HUES6 (cell line): ENCODE data around the gene SCRT2.
"Not testable (repeated sequence)": the region's sequence is repeated elsewhere in the genome, so short reads cannot be mapped to it uniquely, and the experiment has no call there.

Source experiments
- H3K27ac ChIP-seq: 2 replicates; pipeline ENCODE4 v1.7.0; 2013; ENCODE audit warnings: low read depth, mild to moderate bottlenecking, low read length, inconsistent platforms
- H3K27me3 ChIP-seq: 2 replicates; pipeline ENCODE4 v1.6.1; 2013; ENCODE audit warnings: low read length; ENCODE audit not compliant: control insufficient read depth, insufficient read depth
- H3K36me3 ChIP-seq: 2 replicates; pipeline ENCODE4 v1.6.1; 2013; ENCODE audit warnings: low read length; ENCODE audit not compliant: control insufficient read depth, insufficient read depth
- H3K4me1 ChIP-seq: 2 replicates; pipeline ENCODE4 v1.6.1; 2013; ENCODE audit warnings: low read length; ENCODE audit not compliant: control insufficient read depth, insufficient read depth
- H3K4me3 ChIP-seq: 2 replicates; pipeline ENCODE4 v1.5.1; 2013; ENCODE audit warnings: low read depth, low read length
- H3K9ac ChIP-seq: one replicate; pipeline ENCODE4 v1.6.1; 2013; ENCODE audit warnings: mild to moderate bottlenecking, low read length
- H3K9me3 ChIP-seq: 2 replicates; pipeline ENCODE4 v1.6.1; 2013; ENCODE audit warnings: low read depth, low read length; ENCODE audit not compliant: control insufficient read depth, insufficient read depth

SCRT2 gene

GRCh38 chr20:699811-700338 lies 24.3 kb upstream of the SCRT2 start:
- Histone ChIP-seq H3K9ac (no peak overlapping the region), H3K9me3 (no peaks in the 10 kb centered on the region), H3K27ac (no peak overlapping the region), H3K36me3 (no peaks in the 10 kb centered on the region), H3K4me1 (peaks cover 13% of the 10 kb centered on the region), H3K4me3 (no peak overlapping the region), H3K27me3 (no peaks in the 10 kb centered on the region)

GRCh38 chr20:699342-699741 lies 23.7 kb upstream of the SCRT2 start:
- no peak overlapping the region for H3K4me3 ChIP-seq
- H3K9me3 ChIP-seq = no peaks in the 10 kb centered on the region
- no peak overlapping the region for H3K9ac ChIP-seq
- no peaks in the 10 kb centered on the region for H3K36me3 ChIP-seq
- H3K4me1 ChIP-seq = peaks cover 13% of the 10 kb centered on the region
- H3K27me3 ChIP-seq = no peaks in the 10 kb centered on the region
- no peak overlapping the region for H3K27ac ChIP-seq

DNA sequence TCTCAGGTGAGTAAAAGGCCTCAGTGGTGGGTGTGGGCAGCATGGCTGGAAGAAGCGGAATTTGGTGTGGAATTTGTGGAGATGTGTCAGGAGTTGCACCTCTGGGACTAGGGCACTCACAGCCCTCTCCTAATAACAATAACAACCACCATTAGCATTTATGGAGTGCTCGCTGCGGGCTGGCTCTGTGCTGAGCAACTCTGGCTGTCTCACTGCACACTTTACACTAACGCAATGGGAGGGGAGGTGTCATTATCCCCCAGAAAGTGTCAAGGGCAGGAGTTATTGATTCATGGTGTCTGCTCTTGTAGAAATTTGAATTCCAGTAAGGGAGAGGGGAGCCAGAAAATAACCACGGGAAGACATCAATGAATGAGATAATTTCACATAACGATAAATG lies 22.7 kb upstream of the SCRT2 start:
- Histone ChIP-seq H3K9ac (no peak overlapping the region), H3K9me3 (no peaks in the 10 kb centered on the region), H3K36me3 (no peaks in the 10 kb centered on the region), H3K27ac (no peak overlapping the region), H3K4me3 (no peak overlapping the region), H3K27me3 (no peaks in the 10 kb centered on the region), H3K4me1 (peaks cover 13% of the 10 kb centered on the region)

DNA sequence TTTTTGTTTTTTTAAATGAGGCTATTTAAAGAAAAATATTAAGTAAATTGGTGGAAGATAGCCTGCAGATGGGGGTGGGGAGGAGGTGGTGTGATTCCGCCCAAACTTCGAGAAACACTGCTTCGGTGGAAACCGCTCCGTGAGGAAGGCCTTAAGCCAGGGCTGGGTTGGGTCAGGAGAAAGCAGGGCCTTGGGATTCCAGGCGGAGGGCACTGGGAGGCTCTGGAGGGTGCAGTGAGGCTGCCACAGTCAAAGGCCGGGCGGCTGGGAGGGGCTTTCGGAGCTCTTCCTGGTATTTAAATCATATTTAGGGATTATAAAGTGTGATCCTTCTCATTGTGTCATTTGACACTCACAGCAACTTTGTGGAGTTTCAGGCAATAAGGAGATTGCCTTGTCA lies 22.2 kb upstream of the SCRT2 start:
- no peaks in the 10 kb centered on the region for H3K36me3 ChIP-seq
- H3K4me3 ChIP-seq = no peak overlapping the region
- H3K9ac ChIP-seq = no peak overlapping the region
- H3K9me3 ChIP-seq = no peaks in the 10 kb centered on the region
- no peaks in the 10 kb centered on the region for H3K27me3 ChIP-seq
- peaks cover 13% of the 10 kb centered on the region for H3K4me1 ChIP-seq
- H3K27ac ChIP-seq = no peak overlapping the region

DNA sequence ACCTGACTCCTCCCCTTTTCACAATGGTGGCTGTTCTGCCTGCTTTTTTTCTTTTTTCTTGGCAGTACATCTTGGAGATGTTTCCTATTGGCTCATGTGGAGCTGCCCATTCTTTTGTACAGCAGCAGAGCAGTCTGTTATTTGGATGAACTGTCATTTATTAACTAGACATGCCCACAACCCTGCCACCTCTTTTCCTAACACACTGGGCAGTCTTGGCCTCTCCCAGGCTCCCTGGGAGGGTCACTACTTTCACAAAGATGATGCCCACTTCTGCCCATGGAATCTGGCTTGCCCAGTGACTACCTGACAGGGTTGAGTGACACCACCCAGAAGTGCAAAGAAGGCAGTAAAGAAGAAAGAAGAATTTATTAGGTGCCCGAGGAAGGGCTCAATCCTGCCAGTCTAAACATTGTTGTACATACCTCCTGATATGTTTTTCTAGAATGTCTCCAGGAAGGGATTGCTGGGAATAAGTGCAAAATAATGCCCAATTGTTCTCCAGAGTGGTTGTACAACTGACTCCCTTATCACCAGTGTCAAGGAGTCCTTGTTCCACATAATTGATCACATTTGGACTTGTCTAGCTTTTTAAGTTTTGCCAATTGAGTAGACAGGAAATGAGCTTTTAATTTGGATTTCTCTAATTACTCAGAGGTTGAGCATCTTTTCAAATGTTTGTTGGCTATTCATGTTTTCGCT lies 19.7 kb upstream of the SCRT2 start:
- Histone ChIP-seq H3K9me3 (no peaks in the 10 kb centered on the region), H3K9ac (no peak overlapping the region), H3K4me1 (peaks cover 12% of the 10 kb centered on the region), H3K4me3 (no peak overlapping the region), H3K27me3 (no peaks in the 10 kb centered on the region), H3K27ac (no peak overlapping the region), H3K36me3 (no peaks in the 10 kb centered on the region)

DNA sequence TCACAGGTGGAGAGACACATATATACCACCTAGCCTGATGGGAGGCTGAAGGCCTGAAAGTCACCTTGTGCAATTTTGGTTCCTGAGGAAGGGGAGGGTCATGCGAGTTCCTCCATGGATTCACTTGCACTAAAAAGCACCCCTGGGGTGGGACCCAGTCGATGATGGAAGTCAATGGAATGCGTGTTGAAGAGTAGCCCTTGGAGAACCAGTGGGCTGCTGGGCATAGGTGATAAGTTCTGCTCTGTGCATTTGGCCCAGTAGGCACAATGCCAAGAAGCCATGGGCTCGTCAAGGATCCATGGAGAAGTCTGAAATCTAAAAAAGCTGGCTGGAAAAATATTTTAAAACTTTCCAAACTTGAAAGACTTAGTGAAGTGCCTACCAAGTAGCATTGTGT lies 18.9 kb upstream of the SCRT2 start:
- Histone ChIP-seq H3K4me1 (peaks cover 4% of the 10 kb centered on the region), H3K36me3 (no peaks in the 10 kb centered on the region), H3K27ac (no peak overlapping the region), H3K27me3 (no peaks in the 10 kb centered on the region), H3K4me3 (no peak overlapping the region), H3K9me3 (no peaks in the 10 kb centered on the region), H3K9ac (no peak overlapping the region)

DNA sequence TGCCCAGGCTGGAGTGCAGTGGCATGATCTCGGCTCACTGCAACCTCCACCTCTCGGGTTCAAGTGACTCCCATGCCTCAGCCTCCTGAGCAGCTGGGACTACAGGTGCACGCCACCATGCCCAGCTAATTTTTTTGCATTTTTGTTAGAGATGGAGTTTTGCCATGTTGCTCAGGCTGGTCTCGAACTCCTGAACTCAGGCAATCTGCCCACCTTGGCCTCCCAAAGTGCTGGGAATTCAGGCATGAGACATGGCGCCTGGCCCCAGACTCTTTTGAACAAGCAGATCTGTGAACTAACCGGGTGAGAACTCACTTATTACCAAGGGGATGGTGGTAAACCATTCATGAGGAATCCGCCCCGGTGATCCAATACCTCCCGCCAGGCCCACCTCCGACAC lies 18.2 kb upstream of the SCRT2 start:
- not testable (repeated sequence) for H3K4me1 ChIP-seq, H3K27ac ChIP-seq

GRCh38 chr20:692044-692443 lies 16.4 kb upstream of the SCRT2 start:
- H3K36me3 ChIP-seq = no peaks in the 10 kb centered on the region
- no peak overlapping the region for H3K4me3 ChIP-seq
- no peak overlapping the region for H3K27ac ChIP-seq
- H3K9me3 ChIP-seq = no peaks in the 10 kb centered on the region
- H3K9ac ChIP-seq = no peak overlapping the region
- no peaks in the 10 kb centered on the region for H3K27me3 ChIP-seq
- H3K4me1 ChIP-seq = peaks cover 8% of the 10 kb centered on the region; the same call in 1 of the 2 replicates

More for the DNA sequence above, 18.2 kb upstream of the SCRT2 start:
- H3K9me3 ChIP-seq, H3K27me3 ChIP-seq, H3K36me3 ChIP-seq, H3K9ac ChIP-seq, H3K4me3 ChIP-seq: not testable (repeated sequence)

- no peak overlapping the region for H3K27ac ChIP-seq
- H3K4me1 ChIP-seq = peaks cover 8% of the 10 kb centered on the region; the same call in 1 of the 2 replicates
- H3K9ac ChIP-seq = no peak overlapping the region
- H3K36me3 ChIP-seq = no peaks in the 10 kb centered on the region
- H3K4me3 ChIP-seq = no peak overlapping the region
- no peaks in the 10 kb centered on the region for H3K27me3 ChIP-seq
- no peaks in the 10 kb centered on the region for H3K9me3 ChIP-seq
These were observed 14.3 kb upstream of the SCRT2 start for GRCh38 chr20:689947-690346.

GRCh38 chr20:689348-689747 lies 13.7 kb upstream of the SCRT2 start:
- Histone ChIP-seq H3K9ac (no peak overlapping the region), H3K27me3 (no peaks in the 10 kb centered on the region), H3K4me3 (no peak overlapping the region), H3K9me3 (no peaks in the 10 kb centered on the region), H3K27ac (no peak overlapping the region), H3K4me1 (peaks cover 8% of the 10 kb centered on the region; the same call in 1 of the 2 replicates), H3K36me3 (no peaks in the 10 kb centered on the region)

DNA sequence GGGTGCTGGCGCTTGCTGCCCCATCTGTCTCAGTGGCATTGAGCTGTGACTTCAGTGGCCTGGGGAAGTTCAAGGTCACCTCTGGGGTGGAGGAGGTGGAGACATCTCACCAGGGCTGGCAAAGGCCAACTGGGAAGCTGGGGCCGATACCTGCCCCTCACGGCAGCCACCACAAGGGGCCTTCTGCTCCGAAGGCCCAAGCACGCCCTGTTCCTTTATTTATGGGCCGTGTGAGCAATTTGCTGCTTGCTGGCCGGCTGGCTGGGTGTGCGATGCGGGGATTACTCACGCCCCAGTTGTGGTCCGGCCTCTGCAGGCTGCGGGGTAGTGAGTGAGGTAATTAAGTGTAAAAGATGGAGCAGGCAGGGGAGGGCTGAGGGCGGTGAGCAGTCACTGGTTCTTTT lies 13.2 kb upstream of the SCRT2 start:
- H3K36me3 ChIP-seq = no peaks in the 10 kb centered on the region
- no peaks in the 10 kb centered on the region for H3K27me3 ChIP-seq
- H3K27ac ChIP-seq = no peak overlapping the region
- no peak overlapping the region for H3K4me3 ChIP-seq
- no peaks in the 10 kb centered on the region for H3K9me3 ChIP-seq
- peaks cover 8% of the 10 kb centered on the region; the same call in 1 of the 2 replicates for H3K4me1 ChIP-seq
- no peak overlapping the region for H3K9ac ChIP-seq
